HG02623 (cell line): ENCODE measurements around the gene PEBP1.

Experiments used
- ATAC-seq: cut with Tn5 transposase; IDR thresholded peaks from one replicate; pipeline ENCODE4 v1.9.1; 2021; ENCODE audit warnings: moderate library complexity; ENCODE audit not compliant: unreplicated experiment

The PEBP1 gene

DNA sequence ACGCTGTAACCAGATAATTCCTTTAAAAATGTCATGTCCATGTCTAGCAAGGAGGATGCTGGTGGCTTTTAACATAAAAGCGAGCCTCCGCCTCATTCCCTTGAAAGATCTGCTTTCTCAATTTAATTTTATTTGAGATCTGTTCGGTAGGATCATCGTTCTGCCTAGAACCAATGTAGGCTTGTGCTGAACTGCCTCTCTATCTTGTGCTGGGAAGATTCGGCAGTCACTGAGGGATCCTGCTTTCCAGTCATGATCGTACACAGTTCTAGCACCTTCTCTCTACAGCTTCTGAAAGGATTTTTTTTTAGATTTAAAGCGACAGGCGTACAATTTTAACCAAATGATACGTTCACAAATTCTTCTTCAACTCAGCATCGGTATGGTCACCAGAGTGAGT, 54.3 kb downstream of the PEBP1 start:
- no peak for ATAC-seq

DNA sequence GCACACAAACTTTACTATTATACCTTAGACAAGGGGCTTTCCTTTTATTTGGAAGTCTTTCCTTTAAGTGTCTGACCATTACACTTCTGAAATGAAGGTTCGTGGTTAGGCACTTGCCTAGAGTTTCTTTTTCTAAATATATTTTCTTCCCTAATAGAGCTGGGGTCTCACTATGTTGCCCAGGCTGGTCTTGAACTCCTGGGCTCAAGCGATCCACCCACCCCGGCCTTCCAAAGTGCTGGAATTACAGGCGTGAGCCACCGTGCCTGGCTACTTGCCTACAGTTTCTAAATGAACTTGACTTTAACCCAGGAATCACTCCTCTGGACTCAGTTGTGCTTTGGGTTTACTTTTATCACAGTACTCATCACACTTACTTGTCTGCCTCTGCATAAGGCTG, 57.6 kb downstream of the PEBP1 start:
- ATAC-seq: no peak

DNA sequence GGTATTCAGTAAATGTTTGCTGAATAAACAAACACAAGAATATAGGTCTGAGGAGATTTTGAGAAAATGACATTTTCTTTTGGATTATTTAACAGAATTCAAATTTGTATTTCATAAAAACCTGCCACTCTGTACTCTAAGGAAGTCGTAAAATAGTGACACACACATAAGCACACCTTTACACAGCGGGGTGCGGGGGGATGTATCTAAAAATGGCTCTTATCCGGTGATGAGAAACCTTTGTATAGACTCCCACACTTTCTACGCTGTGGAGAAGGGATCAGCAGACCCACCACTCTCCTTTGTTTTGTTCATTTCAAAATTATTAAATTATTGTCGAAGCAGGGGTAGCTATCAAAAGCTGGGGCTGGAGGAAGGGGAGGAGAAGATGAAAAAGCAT, 58.0 kb downstream of the PEBP1 start:
- no peak for ATAC-seq
